Lower leg skin (tissue), 4 donors: ENCODE measurements around the gene SDK1. TPM values are rescaled to one million over a fixed set of nuclear protein-coding genes. Genes with fewer than 3 reads are reported as not detected.
"Not testable (repeated sequence)": the region's sequence is repeated elsewhere in the genome, so short reads cannot be mapped to it uniquely, and the experiment has no call there.

Experiments used
- DNase-seq, 2 donors: peaks; one replicate each; pipeline ENCODE4 v3.0.0-alpha.2; 2019; ENCODE audit warnings: low spot score in 2 of 2
- H3K4me3 ChIP-seq: fragments of 200-600 bp; sonication (generic); 2 replicates; pipeline ENCODE4 v1.5.1; 2017; ENCODE audit warnings: mild to moderate bottlenecking, low read depth; ENCODE audit not compliant: poor library complexity, severe bottlenecking
- POLR2A ChIP-seq, 2 donors: fragments of 450-650 bp; IDR thresholded peaks; one replicate each; pipeline ENCODE4 v1.6.1; 2016 to 2017; ENCODE audit warnings: antibody characterized with exemption in 2 of 2, mild to moderate bottlenecking in 1 of 2, moderate library complexity in 1 of 2
- WGBS, 2 donors: methylation state at CpG; one replicate each; pipeline ENCODE4 v1.1.5; 2018; 5-methylcytosine and 5-hydroxymethylcytosine counted together
- intact Hi-C: fragments of 100-400 bp; cut with DNase I; formaldehyde crosslinking; loops from one replicate; pipeline ENCODE4 v1.15.0; 2023; ENCODE audit warnings: low total_unique reads
- total RNA-seq, 4 donors: library from RNA; depleted of rRNA; stranded (reverse); fragments of >200 nt; gene quantifications; one replicate each; pipeline ENCODE4 v1.1.0, GENCODE V29; 2016
- TF ChIP-seq, protein P1 (sequence below), 3 donors: fragments of 450-650 bp; IDR thresholded peaks; one replicate each; pipeline ENCODE4 v1.5.1; 2016; ENCODE audit warnings: antibody characterized with exemption in 3 of 3, mild to moderate bottlenecking in 3 of 3, moderate library complexity in 2 of 3

SDK1 gene
- total RNA-seq, 4 donors from 2014 or later = 1.9 to 7.2 (median 5.1) TPM

DNA sequence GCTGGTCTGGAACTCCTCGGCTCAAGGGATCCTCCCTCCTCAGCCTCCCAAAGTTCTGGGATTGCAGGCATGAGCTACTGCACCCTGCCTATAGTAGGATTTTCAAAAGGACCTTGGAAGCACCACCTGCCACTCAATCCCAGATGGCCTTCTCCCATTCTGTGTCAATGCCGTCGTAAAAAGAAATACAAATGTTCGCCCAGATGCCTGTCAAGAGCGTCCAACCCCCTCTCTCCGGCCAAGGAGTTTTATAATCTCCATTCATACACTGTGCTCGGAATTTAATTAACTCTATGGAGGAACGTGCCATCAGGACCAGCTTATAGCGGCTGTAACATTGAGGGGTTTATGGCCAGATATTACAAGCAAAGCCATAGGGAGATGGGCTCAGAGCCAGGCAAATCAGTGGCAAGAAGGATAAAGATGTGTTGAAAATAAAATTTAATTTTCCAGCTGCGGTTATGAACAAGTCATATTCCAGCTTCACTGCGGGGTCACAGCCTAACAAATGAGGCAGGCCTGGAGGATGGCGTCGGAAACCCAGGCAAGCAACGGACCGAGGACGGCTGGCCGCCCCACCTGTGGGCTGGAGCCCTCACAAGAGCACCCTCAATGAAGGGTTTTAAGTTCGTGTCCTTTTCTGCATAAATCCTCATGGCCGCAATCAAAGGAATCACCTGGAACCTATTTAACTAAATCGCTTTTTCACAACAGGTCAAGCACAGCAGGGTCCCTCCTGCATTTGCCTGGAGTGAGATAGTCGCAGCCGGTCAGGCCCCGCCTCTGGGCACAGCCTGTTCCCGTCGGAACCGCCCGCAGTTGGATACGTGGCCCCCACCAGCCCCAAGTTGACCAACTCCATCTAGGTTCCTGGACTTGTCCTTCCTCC is 1006.5 kb downstream of the SDK1 start:
- DNase-seq = peak in 1 of 2 donors; percentile 54
- WGBS, 2 donors = 70 to 76% methylated on average over 28 of the region's 28 CpGs
- TF ChIP-seq, protein P1, sequence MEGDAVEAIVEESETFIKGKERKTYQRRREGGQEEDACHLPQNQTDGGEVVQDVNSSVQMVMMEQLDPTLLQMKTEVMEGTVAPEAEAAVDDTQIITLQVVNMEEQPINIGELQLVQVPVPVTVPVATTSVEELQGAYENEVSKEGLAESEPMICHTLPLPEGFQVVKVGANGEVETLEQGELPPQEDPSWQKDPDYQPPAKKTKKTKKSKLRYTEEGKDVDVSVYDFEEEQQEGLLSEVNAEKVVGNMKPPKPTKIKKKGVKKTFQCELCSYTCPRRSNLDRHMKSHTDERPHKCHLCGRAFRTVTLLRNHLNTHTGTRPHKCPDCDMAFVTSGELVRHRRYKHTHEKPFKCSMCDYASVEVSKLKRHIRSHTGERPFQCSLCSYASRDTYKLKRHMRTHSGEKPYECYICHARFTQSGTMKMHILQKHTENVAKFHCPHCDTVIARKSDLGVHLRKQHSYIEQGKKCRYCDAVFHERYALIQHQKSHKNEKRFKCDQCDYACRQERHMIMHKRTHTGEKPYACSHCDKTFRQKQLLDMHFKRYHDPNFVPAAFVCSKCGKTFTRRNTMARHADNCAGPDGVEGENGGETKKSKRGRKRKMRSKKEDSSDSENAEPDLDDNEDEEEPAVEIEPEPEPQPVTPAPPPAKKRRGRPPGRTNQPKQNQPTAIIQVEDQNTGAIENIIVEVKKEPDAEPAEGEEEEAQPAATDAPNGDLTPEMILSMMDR (IDR thresholded peaks at IDR 0.05) = no peak
- TF ChIP-seq POLR2A (IDR thresholded peaks at IDR 0.05) = no peak
- intact Hi-C loops = no loop called here
- H3K4me3 ChIP-seq = no peak overlapping the region

DNA sequence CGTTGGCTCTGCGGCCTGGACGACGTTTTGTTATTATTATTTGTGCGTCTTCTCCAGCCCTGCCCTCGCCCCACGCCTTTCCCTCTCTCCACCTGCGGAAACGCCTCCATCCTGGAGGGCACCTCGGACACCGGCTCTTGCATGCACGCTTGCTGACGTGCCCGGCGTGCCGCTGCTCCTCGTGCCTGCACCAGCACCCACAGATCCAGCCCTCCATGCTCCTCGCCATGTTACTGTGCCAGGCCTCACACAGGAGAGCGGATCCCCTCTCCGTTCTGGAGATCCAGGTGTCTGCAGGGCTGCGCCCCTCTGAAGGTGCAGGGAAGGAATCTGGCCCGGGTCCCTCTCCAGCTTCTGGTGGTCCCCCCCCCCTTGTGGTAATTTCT is 1007.1 kb downstream of the SDK1 start:
- 91 to 92% methylated on average over 22 of the region's 22 CpGs for WGBS, 2 donors
- TF ChIP-seq, protein P1 (IDR thresholded peaks at IDR 0.05) = no peak
- TF ChIP-seq POLR2A (IDR thresholded peaks at IDR 0.05) = no peak

GRCh38 chr7:4313911-4314310 is 1012.9 kb downstream of the SDK1 start:
- peak in 1 of 2 donors; percentile 72 for DNase-seq
- H3K4me3 ChIP-seq, intact Hi-C loops: not testable (repeated sequence)
- WGBS, 2 donors = 96 to 97% methylated on average over 19 to 29 of the region's 29 CpGs

More for the DNA sequence above, 1007.1 kb downstream of the SDK1 start:
- no peak overlapping the region for H3K4me3 ChIP-seq
- intact Hi-C loops = no loop called here
- peak in 1 of 2 donors; percentile 67 for DNase-seq

DNA sequence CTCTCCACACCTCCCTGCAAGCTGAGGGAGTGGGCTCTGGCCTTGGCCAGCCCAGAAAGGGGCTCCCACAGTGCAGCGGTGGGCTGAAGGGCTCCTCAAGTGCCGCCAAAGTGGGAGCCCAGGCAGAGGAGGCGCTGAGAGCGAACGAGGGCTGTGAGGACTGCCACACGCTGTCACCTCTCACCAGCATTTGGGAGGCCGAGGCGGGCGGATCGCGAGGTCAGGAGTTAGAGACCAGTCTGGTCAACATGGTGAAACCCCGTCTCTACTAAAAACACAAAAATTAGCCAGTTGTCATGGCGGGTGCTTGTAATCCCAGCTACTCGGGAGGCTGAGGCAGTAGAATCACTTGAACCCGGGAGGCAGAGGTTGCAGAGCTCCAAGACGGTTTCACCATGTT is 1013.3 kb downstream of the SDK1 start:
- H3K4me3 ChIP-seq, intact Hi-C loops: not testable (repeated sequence)
- DNase-seq = peak in 1 of 2 donors; percentile 53
- WGBS, 2 donors = 86 to 96% methylated on average over 16 of the region's 16 CpGs
